Stimulated activated CD8-positive, alpha-beta memory T cell treated with anti-CD3 and anti-CD28 coated beads, Interleukin-12 subunit alpha, Interleukin-12 subunit beta, amount 100 ng/mL, for 1 hour (primary cell): ENCODE measurements around the gene ZSWIM4.
"Not testable (repeated sequence)": the region's sequence is repeated elsewhere in the genome, so short reads cannot be mapped to it uniquely, and the experiment has no call there.

Experiments
- DNase-seq: peaks from one replicate; pipeline ENCODE4 v3.0.0-alpha.2; 2020; ENCODE audit warnings: low read depth

Gene ZSWIM4

DNA sequence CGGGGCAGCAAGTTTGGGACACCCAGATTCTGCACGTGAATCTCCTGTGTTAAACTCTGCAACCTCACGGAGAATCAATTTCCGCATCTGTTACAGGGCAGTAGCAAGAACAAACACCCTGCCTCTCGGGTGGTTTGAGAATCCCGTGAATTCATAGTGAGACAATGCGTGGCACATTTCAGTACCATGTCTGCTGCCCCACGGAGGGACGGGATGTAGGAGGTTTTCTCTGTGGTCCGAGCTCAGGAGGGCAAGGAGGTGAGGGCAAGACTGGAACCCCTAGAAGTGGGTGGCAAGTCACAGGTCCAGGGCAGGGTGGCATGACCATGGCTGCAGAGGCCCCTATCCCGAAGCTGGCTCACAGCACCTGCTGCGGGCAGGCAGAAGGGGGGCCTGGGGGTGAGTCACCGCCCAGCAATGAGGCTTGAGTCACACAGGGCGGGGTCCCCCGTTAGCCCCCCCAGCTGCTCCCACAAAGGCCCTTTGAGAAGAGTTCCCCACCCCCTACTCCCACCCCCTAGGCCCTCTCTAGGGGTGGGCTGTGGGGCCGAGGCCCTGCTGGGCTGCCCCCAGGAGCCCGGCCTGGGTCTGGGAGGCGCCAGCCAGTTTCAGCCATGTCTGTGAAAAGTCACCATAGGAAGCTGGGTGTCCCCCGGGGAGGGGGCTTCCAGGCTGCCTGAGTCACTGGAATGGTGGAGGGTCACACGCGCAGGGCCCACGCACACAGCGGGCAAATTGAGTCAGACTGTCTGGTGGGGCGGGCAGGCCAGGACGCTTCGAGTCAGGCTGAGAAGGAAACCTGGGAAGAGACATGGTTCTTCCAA is 55.9 kb downstream of the ZSWIM4 start:
- DNase-seq: peak; percentile 63

DNA sequence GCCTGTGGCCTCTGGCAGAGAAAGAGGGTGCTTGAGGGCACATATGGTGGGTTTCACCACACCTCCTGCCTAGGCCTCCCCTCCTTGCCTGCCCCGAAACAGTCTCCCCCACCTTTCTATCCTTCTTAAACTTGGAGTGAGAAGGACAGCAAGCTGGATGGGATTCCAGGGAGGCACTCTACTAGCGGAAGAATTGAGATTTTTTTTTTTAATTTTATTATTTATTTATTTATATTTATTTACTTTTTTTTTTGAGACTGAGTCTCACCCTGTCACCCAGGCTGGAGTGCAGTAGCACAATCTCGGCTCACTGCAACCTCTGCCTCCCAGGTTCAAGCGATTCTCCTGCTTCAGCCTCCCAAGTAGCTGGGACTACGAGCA is 56.5 kb downstream of the ZSWIM4 start:
- not testable (repeated sequence) for DNase-seq

DNA sequence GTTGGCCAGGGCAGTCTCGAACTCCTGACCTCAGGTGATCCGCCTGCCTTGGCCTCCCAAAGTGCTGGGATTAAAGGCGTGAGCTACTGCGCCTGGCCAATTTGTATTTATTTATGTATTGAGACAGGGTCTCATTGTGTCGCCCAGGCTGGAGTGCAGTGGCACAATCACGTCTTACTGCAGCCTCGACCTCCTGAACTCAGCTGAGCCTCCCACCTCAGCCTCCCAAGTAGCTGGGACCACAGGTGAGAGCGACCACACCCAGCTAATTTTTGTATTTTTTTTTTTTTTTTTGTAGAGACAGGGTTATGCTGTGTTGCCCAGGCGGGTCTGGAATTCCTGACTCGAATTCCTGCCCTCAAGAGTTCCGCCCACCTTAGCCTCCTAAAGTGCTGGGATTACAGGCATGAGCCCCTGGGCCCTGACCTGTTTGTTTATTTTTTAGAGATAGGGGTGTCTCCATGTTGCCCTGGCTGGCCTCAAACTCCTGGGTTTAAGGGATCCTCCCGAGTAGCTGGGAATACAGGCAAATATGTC is 57.0 kb downstream of the ZSWIM4 start:
- DNase-seq: not testable (repeated sequence)

DNA sequence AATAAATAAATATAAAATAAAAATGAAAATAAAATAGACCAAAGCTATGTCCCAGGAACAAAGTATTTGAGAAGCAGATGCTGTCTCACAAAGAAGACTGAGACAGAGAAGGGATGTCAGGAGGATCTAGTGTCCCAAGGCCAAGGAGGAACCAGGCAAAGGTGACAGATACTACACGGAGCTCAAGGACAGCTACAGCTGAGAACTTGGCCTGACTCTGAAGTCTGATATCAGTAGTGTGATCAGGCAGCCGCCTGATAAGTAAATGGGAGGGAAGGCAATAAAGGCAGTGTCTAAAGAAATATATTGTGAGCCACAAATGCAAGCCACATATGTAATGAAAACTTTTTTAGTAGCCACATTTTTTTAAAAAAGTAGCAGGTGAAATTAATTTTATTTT is 61.3 kb downstream of the ZSWIM4 start:
- DNase-seq: no peak

DNA sequence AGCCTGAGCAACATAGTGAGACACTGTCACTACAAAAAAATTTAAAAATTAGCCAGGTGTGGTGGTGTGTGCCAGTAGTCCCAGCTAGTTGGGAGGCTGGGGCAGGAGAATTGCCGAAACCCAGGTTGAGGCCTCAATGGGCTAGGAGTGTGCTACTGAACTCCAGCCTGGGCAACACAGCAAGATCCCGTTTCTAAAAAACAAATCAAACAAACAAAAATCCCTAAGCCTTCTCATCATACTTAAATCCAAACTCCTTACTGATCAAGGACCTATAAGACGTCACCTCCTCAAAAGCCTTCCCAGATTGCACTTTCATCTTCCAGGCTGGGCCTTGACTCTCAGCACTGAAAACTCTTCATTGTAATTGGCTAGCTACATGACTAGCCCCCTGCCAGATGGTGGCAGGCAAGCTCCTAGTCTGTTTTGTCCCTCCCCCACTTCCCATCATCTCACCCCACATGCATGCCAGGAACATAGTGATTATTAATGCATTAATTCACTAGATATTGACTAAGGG is 64.2 kb downstream of the ZSWIM4 start:
- DNase-seq: no peak

DNA sequence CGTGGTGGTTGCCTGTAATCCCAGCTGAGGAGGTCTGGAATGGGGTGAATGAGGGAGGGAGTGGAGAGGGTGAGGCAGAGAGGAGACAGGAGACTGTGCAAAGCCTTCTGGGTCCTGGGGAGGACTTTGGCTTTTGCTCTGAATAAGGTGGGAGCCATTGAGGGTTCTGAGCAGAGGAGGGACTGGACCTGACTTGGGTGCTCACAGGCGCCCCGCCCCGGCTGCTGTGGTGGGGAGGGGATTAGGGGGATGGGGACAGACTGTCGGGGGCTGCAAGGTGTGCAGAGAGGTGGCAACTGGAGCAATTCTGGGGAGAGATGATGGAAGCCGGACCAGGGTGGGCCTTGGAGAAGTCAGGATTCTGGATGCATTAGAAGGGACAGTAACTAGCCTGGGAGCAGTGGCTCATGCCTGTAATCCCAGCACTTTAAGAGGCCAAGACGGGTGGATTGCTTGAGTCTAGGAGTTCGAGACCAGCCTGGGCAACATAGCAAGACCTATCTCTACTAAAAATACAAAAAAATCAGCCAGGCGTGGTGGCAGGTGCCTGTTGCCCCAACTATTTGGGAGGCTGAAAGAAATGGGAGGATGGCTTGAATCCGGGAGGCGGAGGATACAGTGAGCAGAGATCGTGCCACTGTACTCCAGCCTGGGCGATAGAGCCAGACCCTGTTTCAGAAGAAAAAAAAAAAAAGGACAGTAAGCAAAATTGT is 65.6 kb downstream of the ZSWIM4 start:
- no peak for DNase-seq

DNA sequence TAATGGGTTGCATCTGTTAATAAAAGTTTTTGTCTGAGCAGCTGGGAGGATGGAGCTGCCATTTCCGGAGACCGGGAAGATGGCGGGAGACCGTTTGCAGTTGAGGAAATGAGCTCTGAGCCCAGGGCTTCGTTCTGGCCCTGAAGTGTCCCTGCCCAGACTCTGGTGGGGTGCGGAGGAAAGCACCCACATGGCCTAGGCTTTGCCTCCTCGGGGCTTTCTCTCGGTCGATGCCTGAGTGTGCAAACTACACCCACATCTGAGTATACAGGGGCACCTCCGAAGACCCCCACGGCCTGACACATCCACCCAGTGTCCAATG is 66.1 kb downstream of the ZSWIM4 start:
- DNase-seq: no peak

DNA sequence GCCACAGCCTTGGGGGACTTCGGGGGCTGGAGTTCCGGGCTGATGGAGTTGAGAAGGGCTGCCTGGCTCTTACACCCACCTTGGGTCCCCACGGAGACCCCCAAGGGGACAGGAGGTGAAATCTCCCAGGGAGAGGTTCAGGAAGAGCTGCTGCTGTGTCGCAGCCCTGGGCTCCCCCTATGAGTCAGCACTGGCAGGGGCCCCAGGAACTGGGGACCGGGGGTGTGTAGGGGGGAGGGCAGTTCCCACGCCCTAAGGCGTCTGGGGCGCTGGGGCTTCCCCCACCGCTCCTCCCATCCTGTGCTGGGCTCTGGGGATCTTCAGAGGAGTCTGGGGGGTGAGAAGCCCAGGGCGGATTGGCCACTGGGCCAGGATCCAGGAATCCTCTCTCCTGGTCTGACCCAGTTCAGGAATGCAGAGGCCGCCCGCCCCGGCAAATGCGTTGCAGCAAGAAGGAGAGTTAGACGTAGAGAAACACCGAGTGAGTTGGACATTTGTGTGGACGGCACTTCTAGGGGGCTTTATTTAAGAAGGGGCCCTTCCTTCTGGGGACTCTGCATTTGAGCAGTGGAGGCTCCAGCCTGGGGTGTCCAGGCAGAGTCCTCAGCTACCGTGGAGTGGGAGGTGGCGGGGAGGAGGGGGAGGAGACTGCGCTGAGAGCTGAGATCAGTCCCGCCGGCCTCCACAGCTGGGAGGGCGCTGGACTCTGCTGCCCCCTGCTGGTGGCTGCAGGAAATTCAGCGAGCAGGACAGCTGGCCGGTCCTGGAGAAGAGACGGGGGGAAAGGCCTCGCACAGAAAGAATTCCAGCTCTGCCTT is 66.7 kb downstream of the ZSWIM4 start:
- peak; percentile 82 for DNase-seq

DNA sequence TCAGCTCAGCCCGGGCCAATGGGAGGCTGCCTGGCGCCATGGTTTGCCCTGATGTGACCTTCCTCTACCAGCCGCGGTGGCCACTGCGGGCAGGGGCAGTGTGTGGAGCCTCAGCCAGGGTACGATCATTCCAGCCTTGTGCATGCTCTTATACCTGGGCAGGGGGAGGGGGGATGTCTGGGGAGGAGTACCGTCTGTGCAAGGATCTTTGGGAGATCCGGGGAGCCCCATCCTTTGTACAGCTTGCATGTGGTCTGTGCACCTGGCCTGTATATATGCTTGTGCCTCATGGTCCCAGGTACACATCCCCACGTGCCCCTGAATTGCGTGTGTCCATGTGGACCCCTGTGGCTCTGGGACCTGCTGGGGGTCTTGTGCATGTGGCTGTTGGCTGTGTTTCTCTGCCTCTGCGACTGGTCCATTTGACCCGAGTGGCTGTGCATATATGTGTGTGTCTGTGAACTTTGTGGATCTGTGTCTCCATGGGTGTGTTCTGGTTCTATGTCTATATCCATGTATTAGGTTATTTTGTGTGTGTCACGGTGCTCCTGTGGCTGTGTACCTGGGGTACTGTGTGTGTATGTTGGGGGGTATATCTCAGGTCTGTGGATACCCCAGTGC is 68.9 kb downstream of the ZSWIM4 start:
- no peak for DNase-seq

DNA sequence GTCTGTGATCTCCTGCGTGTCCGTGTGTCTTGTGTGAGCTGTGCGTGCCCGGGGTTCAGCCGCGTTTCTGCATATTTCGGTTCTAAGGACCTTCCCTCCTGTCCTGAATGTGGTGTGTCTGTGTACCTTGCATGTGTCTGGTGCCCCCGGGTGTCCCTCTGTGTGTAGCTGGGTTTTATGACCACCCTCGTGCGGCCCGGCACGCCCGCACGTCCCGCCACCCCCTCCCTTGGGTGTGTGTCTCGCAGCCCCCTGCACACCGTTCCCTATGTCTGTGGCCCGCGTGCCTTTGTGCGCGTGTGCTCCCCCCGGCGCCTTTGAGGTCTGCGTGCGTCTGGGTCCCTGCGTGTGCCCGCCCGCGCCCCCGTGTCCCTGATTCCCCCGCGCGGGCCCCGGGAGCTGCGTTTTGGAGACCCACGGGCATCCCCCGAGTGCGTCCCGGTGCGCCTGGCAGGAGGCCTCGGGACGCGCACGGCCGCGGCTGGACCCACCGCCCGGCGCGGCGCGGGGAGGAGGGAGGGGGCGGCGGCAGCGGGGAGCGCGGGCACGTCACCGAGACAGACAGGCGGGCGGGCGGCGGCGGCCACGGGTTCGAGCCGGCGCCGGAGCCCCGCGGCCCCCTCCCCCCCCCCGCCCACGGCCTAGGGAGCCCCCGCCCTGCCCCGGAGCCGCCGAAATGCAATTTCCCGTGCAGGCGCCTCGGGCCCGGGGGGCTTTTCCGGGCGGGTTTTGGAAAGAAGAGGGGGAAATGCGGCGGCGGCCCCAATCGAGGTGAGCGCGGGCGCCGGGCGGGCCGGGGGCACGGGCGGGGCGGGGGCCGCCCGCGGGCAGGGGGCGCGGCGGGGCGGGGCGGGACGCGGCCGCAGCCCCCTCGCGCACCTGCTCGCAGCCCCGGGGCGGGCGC is 69.7 kb downstream of the ZSWIM4 start:
- no peak for DNase-seq

DNA sequence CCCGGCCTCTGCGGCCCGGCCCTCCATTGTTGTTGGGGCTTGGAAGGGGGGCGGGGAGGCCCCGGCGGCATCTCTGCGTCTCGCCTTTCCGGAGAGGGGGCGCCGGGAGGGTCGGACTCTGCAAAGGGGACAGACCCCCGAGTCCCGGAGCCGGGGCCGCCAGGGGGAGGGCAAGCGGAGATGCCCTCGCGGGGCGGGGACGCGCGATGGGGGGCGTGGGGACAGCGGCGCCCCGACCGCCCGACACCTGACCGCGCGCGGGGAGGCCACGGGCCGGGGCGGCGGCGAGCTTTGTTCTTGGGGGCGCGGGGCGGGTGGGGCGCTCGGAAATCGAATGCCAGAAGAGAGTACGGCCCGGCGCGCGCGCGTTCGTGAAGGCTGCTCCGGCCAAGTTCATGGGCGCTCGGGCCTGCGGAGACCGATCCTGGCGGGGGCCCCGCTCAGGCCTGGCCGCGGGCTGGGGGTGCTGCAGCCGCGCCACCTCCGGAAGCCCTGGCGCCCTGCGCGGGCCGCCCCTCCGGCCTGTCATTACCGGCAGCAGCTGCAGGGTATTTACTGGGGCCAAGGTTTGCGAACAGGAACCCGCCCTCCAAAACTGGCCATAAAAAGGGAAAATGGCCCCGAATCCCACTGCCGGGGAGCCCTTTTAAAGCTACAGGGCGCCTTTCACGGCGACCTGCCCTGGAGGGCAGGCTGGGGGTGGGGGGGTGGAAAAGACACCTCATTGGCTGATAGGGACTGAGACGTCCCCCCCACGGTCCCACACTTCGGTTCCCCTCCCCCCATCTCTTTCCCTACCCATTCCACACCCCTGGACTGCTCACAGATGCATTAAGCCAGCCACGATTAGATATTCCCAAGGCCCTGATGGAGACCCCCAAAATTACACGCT is 70.6 kb downstream of the ZSWIM4 start:
- no peak for DNase-seq

DNA sequence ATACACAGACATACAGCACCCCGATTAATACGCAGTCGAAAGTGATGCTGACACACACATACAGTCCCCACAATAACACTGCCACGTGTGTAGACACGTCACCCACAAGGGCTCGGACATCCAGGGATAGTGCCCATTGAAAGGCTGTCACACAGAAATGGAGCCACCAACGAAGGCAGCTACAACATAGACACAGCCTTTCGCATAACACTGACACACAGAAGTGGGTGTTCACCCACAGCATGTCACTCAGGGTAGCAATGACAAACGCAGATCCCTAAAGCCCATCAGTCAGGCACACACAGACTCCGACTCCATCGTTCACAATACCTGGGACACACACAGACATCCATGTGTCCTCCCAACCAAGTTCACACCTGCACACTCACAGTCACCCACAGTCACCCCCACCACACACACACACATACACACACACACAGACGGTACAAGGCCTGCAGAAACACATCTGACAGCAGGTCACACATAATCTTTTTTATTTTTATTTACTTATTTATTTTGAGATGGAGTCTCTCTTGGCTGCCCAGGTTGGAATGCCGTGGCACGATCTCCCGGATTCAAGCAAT is 71.3 kb downstream of the ZSWIM4 start:
- no peak for DNase-seq

DNA sequence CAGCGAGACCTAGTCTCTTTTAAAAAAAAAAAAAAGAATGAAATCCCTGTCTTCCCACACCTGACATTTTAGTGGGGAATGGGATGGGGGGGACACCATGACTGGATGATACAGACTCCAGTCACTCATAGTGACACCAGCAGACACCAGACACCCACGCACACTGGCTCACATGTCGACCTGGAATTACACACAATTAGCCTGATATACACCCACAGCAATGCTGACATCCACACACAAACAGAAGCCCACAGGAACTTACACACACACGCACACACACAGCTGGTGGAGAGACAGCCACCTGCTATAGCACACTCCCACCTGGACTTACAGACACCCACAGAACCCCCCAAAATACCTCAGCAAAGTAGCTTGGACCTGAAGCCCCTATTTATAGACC is 73.4 kb downstream of the ZSWIM4 start:
- no peak for DNase-seq

DNA sequence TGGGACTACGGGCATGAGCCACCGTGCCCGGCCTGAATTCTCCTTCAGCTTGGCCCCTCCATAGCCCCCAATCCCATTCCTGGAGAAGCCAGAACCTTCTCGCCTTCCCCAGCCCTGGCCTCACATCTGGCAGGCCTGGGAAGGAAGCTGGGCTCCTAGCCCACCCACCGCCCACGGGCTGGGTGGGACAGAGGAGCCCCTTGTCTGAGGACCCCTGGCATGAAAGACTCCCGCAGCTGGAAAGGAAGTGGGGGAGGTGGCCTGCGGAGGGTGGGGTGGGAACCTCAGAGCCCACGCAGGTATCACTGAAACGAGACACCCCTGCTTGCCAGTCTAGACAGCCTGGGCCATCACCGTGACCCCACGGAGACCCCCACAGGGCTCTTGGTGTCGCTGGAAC is 74.0 kb downstream of the ZSWIM4 start:
- no peak for DNase-seq

DNA sequence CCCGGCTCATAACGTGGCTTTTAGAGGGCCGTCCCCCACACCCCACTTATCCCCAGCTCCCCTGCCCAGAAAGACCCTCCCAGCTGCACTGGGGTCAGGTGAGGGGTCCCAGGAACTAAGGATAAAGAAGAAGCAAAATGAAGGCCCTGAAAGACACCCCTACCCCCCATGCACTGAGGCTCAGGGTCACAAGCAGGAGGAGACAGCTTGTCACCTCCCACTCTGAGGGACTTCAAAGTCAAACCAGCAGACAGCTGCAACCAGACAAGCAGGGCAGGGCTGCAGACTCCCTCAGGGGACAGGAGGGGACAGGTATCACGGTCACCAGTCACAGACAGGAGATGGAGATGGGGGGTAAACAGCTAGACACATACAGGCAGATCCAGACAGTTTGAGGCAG is 75.6 kb downstream of the ZSWIM4 start:
- no peak for DNase-seq

DNA sequence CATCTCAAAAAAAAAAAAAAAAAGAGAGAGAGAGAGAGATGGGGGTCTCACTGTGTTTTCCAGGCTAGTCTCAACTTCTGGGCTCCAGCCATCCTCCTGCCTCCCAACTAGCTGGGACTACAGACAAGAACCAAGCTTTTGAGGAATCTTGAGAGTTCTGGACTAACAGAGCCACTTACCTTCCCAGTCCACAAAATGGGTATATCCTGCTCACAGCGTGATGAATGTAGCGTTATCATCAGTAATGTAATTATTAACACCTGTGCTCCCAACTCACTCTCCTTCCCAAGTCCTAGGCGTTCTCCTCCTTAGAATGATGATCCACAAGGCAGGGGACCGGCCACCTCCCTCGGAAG is 77.1 kb downstream of the ZSWIM4 start:
- DNase-seq: no peak

DNA sequence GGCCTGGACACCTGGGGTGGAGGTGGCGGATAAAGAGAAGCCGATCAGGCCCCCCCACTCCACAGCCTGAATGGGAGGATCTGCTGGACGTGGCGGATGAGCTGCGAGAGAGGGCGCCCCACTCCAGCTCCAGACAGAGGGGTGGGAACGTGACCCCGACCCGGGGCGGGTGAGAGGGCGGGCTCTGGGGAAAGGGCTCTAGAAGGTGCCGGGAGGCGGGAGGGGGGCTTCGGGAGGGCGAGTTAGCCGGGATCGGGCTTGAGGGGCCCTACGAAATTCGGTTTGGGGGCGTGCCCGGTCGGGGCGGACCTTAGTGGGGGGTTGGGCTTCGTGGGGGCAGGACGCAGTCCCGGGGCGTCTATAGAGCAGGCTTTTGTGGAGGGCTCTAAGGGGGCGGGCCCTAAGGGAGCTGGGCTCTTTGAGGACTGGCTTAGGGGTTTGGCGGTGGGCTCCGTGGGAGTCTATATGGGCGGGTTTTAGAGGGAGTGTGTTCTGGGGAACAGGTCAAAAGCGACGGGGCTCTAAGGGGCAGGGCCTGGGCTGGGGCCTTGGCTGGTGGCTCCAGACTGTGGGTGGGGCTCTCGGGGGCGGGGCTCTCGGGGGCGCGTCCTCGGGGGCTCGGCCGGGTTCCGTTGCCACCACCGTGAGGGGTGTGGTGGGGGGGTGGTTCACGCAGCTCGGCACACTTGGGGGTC is 77.6 kb downstream of the ZSWIM4 start:
- DNase-seq: no peak

DNA sequence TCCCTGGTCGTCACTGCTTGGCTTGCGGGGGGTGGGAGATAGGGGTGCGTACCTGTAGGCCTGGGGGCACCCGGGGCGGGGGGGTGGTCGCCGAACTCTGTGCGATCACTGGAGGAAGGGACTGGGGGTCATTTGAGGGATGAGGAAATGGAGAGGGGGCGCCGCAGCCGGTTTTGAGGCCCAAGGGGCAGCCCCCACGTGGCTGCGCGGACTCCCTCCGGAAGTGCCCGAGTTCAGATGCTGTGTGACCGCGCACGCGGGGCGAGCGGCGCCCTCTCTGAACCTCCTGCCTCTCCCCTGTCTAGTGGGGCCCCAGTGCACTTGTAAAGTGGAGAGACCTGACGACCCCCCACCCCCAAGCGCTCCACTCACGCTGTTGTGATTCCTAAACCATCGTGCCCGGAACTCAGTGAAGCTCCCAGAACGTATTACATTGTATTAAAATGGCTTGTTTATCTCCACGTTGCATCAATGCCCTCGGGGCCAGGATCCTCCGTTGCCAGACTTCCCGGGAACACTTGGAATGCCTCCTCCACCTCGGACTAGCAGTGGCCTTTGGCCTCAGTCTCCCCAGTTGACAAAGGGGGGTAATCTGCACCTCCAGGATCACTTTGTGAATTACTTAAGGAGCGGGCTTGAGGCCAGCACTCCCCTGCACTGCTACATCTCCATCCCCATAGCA is 78.7 kb downstream of the ZSWIM4 start:
- no peak for DNase-seq
